ENCODE results near the gene ALDH1L1.

DNA sequence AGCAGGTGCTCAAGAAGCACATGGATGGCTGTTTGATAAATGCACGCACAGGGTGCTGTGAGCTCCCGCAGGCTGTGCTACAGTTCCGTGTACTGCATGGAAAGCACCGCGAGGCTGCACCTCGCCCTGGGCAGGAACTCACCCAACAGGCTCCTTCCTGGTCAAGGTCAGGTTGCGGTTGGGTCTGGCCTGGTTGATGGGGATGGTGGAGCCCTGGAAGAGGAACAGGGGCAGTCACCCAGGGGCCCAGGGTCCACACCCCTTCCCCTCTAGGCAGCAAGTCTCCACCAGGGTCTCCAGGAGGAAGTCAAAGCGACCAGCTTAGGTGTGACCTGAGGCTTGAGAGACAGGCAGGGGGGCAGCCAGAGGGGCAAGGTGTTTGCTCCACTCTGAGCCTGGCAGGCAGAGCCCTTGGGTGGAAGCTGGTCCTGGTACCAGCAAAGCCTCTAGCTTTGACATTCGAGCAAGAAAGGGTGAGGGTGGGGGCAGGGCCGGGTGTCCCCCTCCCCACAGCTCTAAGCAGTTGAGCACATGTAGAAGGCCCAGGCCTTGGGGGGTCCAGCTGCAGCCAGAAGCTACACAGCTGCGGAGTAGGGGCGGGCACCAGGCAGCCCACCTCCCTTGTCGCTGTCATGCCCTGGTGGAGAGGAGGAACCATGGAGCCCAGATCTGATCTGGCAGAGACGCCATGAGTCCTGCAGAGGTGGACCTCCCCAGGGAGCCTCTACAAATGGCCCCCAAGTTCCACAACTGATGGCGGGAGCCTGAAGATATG is 50.1 kb downstream of the ALDH1L1 start:
- TF ChIP-seq, protein P1, sequence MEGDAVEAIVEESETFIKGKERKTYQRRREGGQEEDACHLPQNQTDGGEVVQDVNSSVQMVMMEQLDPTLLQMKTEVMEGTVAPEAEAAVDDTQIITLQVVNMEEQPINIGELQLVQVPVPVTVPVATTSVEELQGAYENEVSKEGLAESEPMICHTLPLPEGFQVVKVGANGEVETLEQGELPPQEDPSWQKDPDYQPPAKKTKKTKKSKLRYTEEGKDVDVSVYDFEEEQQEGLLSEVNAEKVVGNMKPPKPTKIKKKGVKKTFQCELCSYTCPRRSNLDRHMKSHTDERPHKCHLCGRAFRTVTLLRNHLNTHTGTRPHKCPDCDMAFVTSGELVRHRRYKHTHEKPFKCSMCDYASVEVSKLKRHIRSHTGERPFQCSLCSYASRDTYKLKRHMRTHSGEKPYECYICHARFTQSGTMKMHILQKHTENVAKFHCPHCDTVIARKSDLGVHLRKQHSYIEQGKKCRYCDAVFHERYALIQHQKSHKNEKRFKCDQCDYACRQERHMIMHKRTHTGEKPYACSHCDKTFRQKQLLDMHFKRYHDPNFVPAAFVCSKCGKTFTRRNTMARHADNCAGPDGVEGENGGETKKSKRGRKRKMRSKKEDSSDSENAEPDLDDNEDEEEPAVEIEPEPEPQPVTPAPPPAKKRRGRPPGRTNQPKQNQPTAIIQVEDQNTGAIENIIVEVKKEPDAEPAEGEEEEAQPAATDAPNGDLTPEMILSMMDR (conservative IDR thresholded peaks at IDR 0.05; ENCODE audit: low read depth in 2 of 2) = no peak
- TF ChIP-seq POLR2AphosphoS5 (IDR thresholded peaks at IDR 0.05; ENCODE audit: low read depth) = no peak
- TF ChIP-seq, protein P2, sequence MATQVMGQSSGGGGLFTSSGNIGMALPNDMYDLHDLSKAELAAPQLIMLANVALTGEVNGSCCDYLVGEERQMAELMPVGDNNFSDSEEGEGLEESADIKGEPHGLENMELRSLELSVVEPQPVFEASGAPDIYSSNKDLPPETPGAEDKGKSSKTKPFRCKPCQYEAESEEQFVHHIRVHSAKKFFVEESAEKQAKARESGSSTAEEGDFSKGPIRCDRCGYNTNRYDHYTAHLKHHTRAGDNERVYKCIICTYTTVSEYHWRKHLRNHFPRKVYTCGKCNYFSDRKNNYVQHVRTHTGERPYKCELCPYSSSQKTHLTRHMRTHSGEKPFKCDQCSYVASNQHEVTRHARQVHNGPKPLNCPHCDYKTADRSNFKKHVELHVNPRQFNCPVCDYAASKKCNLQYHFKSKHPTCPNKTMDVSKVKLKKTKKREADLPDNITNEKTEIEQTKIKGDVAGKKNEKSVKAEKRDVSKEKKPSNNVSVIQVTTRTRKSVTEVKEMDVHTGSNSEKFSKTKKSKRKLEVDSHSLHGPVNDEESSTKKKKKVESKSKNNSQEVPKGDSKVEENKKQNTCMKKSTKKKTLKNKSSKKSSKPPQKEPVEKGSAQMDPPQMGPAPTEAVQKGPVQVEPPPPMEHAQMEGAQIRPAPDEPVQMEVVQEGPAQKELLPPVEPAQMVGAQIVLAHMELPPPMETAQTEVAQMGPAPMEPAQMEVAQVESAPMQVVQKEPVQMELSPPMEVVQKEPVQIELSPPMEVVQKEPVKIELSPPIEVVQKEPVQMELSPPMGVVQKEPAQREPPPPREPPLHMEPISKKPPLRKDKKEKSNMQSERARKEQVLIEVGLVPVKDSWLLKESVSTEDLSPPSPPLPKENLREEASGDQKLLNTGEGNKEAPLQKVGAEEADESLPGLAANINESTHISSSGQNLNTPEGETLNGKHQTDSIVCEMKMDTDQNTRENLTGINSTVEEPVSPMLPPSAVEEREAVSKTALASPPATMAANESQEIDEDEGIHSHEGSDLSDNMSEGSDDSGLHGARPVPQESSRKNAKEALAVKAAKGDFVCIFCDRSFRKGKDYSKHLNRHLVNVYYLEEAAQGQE (IDR thresholded peaks at IDR 0.05; ENCODE audit: unreplicated experiment) = no peak
- no peak for TF ChIP-seq CREB1 (CRISPR knock-in tag; IDR thresholded peaks at IDR 0.05; ENCODE audit: low read depth)
- no peak for TF ChIP-seq EZH2 (IDR thresholded peaks at IDR 0.05; ENCODE audit: low read depth, unreplicated experiment)
- no peak for TF ChIP-seq ZNF114 (CRISPR knock-in tag; IDR thresholded peaks at IDR 0.05)
- no peak for TF ChIP-seq EZH2phosphoT487 (IDR thresholded peaks at IDR 0.05; ENCODE audit: unreplicated experiment)
- no peak for TF ChIP-seq ZNF331 (CRISPR knock-in tag; IDR thresholded peaks at IDR 0.05; ENCODE audit: low read depth)
- no peak for TF ChIP-seq JUNB (IDR thresholded peaks at IDR 0.05; ENCODE audit: unreplicated experiment)
- TF ChIP-seq, protein P3, sequence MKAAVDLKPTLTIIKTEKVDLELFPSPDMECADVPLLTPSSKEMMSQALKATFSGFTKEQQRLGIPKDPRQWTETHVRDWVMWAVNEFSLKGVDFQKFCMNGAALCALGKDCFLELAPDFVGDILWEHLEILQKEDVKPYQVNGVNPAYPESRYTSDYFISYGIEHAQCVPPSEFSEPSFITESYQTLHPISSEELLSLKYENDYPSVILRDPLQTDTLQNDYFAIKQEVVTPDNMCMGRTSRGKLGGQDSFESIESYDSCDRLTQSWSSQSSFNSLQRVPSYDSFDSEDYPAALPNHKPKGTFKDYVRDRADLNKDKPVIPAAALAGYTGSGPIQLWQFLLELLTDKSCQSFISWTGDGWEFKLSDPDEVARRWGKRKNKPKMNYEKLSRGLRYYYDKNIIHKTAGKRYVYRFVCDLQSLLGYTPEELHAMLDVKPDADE (IDR thresholded peaks at IDR 0.05) = no peak
- TF ChIP-seq, protein P4, sequence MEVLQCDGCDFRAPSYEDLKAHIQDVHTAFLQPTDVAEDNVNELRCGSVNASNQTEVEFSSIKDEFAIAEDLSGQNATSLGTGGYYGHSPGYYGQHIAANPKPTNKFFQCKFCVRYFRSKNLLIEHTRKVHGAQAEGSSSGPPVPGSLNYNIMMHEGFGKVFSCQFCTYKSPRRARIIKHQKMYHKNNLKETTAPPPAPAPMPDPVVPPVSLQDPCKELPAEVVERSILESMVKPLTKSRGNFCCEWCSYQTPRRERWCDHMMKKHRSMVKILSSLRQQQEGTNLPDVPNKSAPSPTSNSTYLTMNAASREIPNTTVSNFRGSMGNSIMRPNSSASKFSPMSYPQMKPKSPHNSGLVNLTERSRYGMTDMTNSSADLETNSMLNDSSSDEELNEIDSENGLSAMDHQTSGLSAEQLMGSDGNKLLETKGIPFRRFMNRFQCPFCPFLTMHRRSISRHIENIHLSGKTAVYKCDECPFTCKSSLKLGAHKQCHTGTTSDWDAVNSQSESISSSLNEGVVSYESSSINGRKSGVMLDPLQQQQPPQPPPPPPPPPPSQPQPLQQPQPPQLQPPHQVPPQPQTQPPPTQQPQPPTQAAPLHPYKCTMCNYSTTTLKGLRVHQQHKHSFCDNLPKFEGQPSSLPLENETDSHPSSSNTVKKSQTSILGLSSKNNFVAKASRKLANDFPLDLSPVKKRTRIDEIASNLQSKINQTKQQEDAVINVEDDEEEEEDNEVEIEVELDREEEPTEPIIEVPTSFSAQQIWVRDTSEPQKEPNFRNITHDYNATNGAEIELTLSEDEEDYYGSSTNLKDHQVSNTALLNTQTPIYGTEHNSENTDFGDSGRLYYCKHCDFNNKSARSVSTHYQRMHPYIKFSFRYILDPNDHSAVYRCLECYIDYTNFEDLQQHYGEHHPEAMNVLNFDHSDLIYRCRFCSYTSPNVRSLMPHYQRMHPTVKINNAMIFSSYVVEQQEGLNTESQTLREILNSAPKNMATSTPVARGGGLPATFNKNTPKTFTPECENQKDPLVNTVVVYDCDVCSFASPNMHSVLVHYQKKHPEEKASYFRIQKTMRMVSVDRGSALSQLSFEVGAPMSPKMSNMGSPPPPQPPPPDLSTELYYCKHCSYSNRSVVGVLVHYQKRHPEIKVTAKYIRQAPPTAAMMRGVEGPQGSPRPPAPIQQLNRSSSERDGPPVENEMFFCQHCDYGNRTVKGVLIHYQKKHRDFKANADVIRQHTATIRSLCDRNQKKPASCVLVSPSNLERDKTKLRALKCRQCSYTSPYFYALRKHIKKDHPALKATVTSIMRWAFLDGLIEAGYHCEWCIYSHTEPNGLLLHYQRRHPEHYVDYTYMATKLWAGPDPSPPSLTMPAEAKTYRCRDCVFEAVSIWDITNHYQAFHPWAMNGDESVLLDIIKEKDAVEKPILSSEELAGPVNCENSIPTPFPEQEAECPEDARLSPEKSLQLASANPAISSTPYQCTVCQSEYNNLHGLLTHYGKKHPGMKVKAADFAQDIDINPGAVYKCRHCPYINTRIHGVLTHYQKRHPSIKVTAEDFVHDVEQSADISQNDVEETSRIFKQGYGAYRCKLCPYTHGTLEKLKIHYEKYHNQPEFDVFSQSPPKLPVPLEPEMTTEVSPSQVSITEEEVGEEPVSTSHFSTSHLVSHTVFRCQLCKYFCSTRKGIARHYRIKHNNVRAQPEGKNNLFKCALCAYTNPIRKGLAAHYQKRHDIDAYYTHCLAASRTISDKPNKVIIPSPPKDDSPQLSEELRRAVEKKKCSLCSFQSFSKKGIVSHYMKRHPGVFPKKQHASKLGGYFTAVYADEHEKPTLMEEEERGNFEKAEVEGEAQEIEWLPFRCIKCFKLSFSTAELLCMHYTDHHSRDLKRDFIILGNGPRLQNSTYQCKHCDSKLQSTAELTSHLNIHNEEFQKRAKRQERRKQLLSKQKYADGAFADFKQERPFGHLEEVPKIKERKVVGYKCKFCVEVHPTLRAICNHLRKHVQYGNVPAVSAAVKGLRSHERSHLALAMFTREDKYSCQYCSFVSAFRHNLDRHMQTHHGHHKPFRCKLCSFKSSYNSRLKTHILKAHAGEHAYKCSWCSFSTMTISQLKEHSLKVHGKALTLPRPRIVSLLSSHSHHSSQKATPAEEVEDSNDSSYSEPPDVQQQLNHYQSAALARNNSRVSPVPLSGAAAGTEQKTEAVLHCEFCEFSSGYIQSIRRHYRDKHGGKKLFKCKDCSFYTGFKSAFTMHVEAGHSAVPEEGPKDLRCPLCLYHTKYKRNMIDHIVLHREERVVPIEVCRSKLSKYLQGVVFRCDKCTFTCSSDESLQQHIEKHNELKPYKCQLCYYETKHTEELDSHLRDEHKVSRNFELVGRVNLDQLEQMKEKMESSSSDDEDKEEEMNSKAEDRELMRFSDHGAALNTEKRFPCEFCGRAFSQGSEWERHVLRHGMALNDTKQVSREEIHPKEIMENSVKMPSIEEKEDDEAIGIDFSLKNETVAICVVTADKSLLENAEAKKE (CRISPR knock-in tag; IDR thresholded peaks at IDR 0.05) = no peak
- no peak for TF ChIP-seq NANOG (IDR thresholded peaks at IDR 0.05; ENCODE audit: borderline replicate concordance)
